Ramos (cell line): Measurements from ENCODE around the gene PAK1.

Experiments used
- in situ Hi-C: fragments of 300-500 bp; cut with MboI; formaldehyde crosslinking; loops from one replicate; pipeline ENCODE4 v1.14.3; 2022; ENCODE audit warnings: low sequenced_read_pairs; ENCODE audit not compliant: unreplicated experiment

Gene PAK1

GRCh38 chr11:77479746-77480352 is 6.0 kb upstream of the PAK1 start:
- in situ Hi-C loops: no loop called here

- in situ Hi-C loops: no loop called here
Observed at GRCh38 chr11:77475206-77475605, 1.3 kb upstream of the PAK1 start.

- in situ Hi-C loops: no loop called here
Observed at GRCh38 chr11:77474684-77475060, 778 bp upstream of the PAK1 start.

- in situ Hi-C loops: no loop called here
Observed at GRCh38 chr11:77472991-77473800, 698 bp downstream of the PAK1 start.

GRCh38 chr11:77471558-77472193 is 2.2 kb downstream of the PAK1 start:
- in situ Hi-C loops: no loop called here

- in situ Hi-C loops: no loop called here
Observed at GRCh38 chr11:77470971-77471370, 2.9 kb downstream of the PAK1 start.

GRCh38 chr11:77470504-77470903 is 3.4 kb downstream of the PAK1 start:
- in situ Hi-C loops: no loop called here

GRCh38 chr11:77468527-77468926 is 5.4 kb downstream of the PAK1 start:
- in situ Hi-C loops: no loop called here

GRCh38 chr11:77467993-77468392 is 5.9 kb downstream of the PAK1 start:
- in situ Hi-C loops: no loop called here

GRCh38 chr11:77467233-77467632 is 6.7 kb downstream of the PAK1 start:
- in situ Hi-C loops: no loop called here

GRCh38 chr11:77457340-77457739 is 16.6 kb downstream of the PAK1 start:
- in situ Hi-C loops: no loop called here

GRCh38 chr11:77455740-77456139 is 18.2 kb downstream of the PAK1 start:
- in situ Hi-C loops: no loop called here

- in situ Hi-C loops: no loop called here
Observed at GRCh38 chr11:77454867-77455655, 18.8 kb downstream of the PAK1 start.

- in situ Hi-C loops: no loop called here
Observed at GRCh38 chr11:77450227-77450626, 23.7 kb downstream of the PAK1 start.

GRCh38 chr11:77449784-77450183 is 24.1 kb downstream of the PAK1 start:
- in situ Hi-C loops: no loop called here

GRCh38 chr11:77449060-77449521 is 24.8 kb downstream of the PAK1 start:
- in situ Hi-C loops: no loop called here

- in situ Hi-C loops: no loop called here
Observed at GRCh38 chr11:77448269-77448668, 25.6 kb downstream of the PAK1 start.

- in situ Hi-C loops: no loop called here
Observed at GRCh38 chr11:77446911-77447629, 26.8 kb downstream of the PAK1 start.

GRCh38 chr11:77444261-77444660 is 29.6 kb downstream of the PAK1 start:
- in situ Hi-C loops: no loop called here
